ENCODE measurements around the gene ARHGAP26. TPM values are rescaled to one million over a fixed set of nuclear protein-coding genes. Genes with fewer than 3 reads are reported as not detected.

The ARHGAP26 gene
- polyA plus RNA-seq, 1 donor (not counting 4 experiments of a cell fraction or from before 2014, with no cell fraction given) = 3.9 TPM

DNA sequence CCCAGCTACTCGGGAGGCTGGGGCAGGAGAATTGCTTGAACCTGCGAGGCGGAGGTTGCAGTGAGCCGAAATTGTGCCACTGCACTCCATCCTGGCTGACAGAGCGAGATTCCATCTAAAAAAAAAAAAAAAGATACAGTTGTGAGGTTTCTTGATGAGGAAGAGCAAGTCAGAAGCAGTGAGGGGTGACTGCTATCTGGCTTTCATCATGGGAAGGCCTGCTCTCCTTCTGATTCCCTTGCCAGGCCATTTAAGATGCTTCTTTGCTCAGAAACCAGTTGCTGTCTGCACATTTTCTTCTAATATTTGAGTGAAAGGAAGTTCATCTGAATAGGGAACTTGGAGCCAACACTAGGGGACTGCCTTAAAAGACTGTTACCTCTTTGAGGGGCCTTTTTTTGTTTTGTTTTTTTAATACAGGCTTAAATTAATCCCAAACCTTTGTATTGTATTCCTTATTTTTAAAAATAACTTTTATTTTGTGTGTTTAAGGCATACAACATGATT lies 201.9 kb downstream of the ARHGAP26 start:
- Histone ChIP-seq H2AFZ (ENCODE audit: control insufficient read depth, low read length) (no peak overlapping the region), H3K9me3 (ENCODE audit: control insufficient read depth, low read depth, low read length) (no peaks in the 10 kb centered on the region), H3K27me3 (ENCODE audit: control insufficient read depth, extremely low read depth, insufficient read depth, low read length) (no peaks in the 10 kb centered on the region), H3K27ac (ENCODE audit: control insufficient read depth, insufficient read depth, low read length) (no peak overlapping the region), H3K4me3 (ENCODE audit: control insufficient read depth in 2 of 3, extremely low read depth in 1 of 3, insufficient read depth in 2 of 3, low read depth in 1 of 3, low read length in 3 of 3) (no peak overlapping the region), H3K79me2 (ENCODE audit: control insufficient read depth, insufficient read depth, low read length) (no peaks in the 10 kb centered on the region), H4K20me1 (ENCODE audit: control insufficient read depth, extremely low read depth, insufficient read depth, low read length) (no peaks in the 10 kb centered on the region), H3K36me3 (ENCODE audit: control insufficient read depth in 2 of 2, extremely low read depth in 1 of 2, insufficient read depth in 2 of 2, low read length in 2 of 2) (no peaks in the 10 kb centered on the region), H3K9ac (ENCODE audit: control insufficient read depth, extremely low read depth, insufficient read depth, low read length) (no peak overlapping the region), H3K4me1 (ENCODE audit: control insufficient read depth, extremely low read depth, insufficient read depth, low read length) (no peaks in the 10 kb centered on the region), H3K4me2 (ENCODE audit: control insufficient read depth, extremely low read depth, insufficient read depth, low read depth, low read length) (no peak overlapping the region), H3K9me1 (ENCODE audit: control insufficient read depth, extremely low read depth, insufficient read depth, low read length) (no peaks in the 10 kb centered on the region)
- DNase-seq (ENCODE audit: low read depth, low spot score) = no peak
- TF ChIP-seq, protein P1, sequence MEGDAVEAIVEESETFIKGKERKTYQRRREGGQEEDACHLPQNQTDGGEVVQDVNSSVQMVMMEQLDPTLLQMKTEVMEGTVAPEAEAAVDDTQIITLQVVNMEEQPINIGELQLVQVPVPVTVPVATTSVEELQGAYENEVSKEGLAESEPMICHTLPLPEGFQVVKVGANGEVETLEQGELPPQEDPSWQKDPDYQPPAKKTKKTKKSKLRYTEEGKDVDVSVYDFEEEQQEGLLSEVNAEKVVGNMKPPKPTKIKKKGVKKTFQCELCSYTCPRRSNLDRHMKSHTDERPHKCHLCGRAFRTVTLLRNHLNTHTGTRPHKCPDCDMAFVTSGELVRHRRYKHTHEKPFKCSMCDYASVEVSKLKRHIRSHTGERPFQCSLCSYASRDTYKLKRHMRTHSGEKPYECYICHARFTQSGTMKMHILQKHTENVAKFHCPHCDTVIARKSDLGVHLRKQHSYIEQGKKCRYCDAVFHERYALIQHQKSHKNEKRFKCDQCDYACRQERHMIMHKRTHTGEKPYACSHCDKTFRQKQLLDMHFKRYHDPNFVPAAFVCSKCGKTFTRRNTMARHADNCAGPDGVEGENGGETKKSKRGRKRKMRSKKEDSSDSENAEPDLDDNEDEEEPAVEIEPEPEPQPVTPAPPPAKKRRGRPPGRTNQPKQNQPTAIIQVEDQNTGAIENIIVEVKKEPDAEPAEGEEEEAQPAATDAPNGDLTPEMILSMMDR (optimal IDR thresholded peaks at IDR 0.05 in 1 of 3, IDR thresholded peaks at IDR 0.05 in 1 of 3, conservative IDR thresholded peaks at IDR 0.05 in 1 of 3; ENCODE audit: extremely low read depth in 1 of 3, insufficient read depth in 2 of 3, low read length in 3 of 3) = no peak
- TF ChIP-seq EZH2 (IDR thresholded peaks at IDR 0.05; ENCODE audit: low read length) = no peak
- no peak for FAIRE-seq
- dilution Hi-C loops (cut with MboI; ENCODE audit: extremely low pct_ligation_motif_present, low sequenced_read_pairs) = no loop called here

GRCh38 chr5:142973932-142974331 lies 203.8 kb downstream of the ARHGAP26 start:
- no peak overlapping the region for H3K4me2 ChIP-seq (ENCODE audit: control insufficient read depth, extremely low read depth, insufficient read depth, low read depth, low read length)
- no peaks in the 10 kb centered on the region for H3K9me1 ChIP-seq (ENCODE audit: control insufficient read depth, extremely low read depth, insufficient read depth, low read length)
- no peaks in the 10 kb centered on the region for H3K36me3 ChIP-seq (ENCODE audit: control insufficient read depth in 2 of 2, extremely low read depth in 1 of 2, insufficient read depth in 2 of 2, low read length in 2 of 2)
- DNase-seq (ENCODE audit: low read depth, low spot score) = no peak
- no peaks in the 10 kb centered on the region for H4K20me1 ChIP-seq (ENCODE audit: control insufficient read depth, extremely low read depth, insufficient read depth, low read length)
- dilution Hi-C loops (cut with MboI; ENCODE audit: extremely low pct_ligation_motif_present, low sequenced_read_pairs) = no loop called here
- H3K79me2 ChIP-seq (ENCODE audit: control insufficient read depth, insufficient read depth, low read length) = no peaks in the 10 kb centered on the region
- H3K27ac ChIP-seq (ENCODE audit: control insufficient read depth, insufficient read depth, low read length) = no peak overlapping the region
- H2AFZ ChIP-seq (ENCODE audit: control insufficient read depth, low read length) = no peak overlapping the region
- H3K9me3 ChIP-seq (ENCODE audit: control insufficient read depth, low read depth, low read length) = no peaks in the 10 kb centered on the region
- FAIRE-seq = no peak
- H3K27me3 ChIP-seq (ENCODE audit: control insufficient read depth, extremely low read depth, insufficient read depth, low read length) = no peaks in the 10 kb centered on the region
- H3K9ac ChIP-seq (ENCODE audit: control insufficient read depth, extremely low read depth, insufficient read depth, low read length) = no peak overlapping the region
- peaks cover 12% of the 10 kb centered on the region for H3K4me1 ChIP-seq (ENCODE audit: control insufficient read depth, extremely low read depth, insufficient read depth, low read length)
- TF ChIP-seq, protein P1 (optimal IDR thresholded peaks at IDR 0.05 in 1 of 3, IDR thresholded peaks at IDR 0.05 in 1 of 3, conservative IDR thresholded peaks at IDR 0.05 in 1 of 3; ENCODE audit: extremely low read depth in 1 of 3, insufficient read depth in 2 of 3, low read length in 3 of 3) = no peak
- no peak for TF ChIP-seq EZH2 (IDR thresholded peaks at IDR 0.05; ENCODE audit: low read length)
- H3K4me3 ChIP-seq (ENCODE audit: control insufficient read depth in 2 of 3, extremely low read depth in 1 of 3, insufficient read depth in 2 of 3, low read depth in 1 of 3, low read length in 3 of 3) = no peak overlapping the region

Measured in keratinocyte (primary cell).